SKM-1 (cell line): Measurements from ENCODE around the gene BUB1B.
A peak's percentile ranks its signal among the peaks of the same experiment; 100 is the strongest.
"Not testable (repeated sequence)": the region's sequence is repeated elsewhere in the genome, so short reads cannot be mapped to it uniquely, and the experiment has no call there.

ENCODE experiments used
- DNase-seq: peaks from one replicate; lab custom pipeline; 2025; ENCODE audit not compliant: unreplicated experiment; lab: John Stamatoyannopoulos, UW

The BUB1B gene

DNA sequence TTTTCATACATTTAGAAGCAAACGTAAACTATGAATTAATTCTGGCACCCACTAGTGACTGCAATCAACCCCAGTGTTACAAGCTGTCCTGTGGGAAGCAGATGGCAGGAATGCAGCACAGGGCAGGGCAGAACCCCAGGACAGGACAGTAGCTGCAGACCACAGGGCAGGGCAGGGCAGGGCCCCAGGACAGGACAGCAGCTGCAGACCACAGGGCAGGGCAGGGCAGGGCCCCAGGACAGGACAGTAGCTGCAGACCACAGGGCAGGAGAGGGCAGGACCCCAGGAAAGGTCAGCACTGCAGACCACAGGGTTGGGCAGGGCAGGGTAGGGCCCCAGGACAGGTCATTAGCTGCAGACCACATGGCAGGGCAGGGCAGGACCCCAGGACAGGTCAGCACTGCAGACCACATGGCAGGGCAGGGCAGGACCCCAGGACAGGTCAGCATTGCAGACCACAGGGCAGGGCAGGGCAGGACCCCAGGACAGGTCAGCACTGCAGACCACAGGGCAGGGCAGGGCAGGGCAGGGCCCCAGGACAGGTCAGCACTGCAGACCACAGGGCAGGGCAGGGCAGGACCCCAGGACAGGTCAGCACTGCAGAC is 24.9 kb upstream of the BUB1B start:
- not testable (repeated sequence) for DNase-seq

DNA sequence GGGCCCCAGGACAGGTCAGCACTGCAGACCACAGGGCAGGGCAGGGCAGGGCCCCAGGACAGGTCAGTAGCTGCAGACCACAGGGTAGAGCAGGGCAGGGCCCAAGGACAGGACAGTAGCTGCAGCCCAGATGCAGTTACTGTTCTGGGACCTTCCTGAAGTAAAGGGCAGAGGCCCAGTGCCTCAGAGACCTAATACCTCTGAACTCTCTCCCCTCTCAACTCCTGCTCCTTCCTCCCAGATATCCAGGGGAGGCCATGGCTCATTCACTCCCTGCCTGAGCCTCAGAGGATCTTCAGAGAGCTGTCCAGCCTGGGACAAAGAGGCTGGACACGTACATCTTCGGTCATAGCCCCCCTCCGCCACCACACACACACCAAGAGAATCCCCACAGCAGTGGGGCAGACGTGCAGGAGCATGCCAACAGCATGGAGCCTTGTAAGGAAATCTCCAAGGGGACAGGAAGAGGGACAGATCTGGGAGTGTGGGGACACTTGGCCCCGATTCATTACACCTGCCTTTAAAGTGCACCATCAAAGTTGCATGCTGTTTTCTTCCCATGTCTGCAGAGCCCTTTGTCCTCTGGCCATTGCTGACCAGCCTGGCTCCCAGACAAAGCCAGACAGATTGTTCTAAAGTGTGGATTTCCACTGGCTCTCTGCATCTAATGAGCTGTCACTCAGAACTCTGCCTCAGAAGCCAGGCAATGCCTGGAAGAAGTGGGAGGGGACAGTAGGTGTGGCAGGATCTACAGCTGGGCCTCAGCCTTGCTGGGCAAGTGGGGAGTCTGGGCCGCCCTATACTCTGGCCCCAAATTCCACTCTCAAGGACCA is 24.2 kb upstream of the BUB1B start:
- DNase-seq = no peak

DNA sequence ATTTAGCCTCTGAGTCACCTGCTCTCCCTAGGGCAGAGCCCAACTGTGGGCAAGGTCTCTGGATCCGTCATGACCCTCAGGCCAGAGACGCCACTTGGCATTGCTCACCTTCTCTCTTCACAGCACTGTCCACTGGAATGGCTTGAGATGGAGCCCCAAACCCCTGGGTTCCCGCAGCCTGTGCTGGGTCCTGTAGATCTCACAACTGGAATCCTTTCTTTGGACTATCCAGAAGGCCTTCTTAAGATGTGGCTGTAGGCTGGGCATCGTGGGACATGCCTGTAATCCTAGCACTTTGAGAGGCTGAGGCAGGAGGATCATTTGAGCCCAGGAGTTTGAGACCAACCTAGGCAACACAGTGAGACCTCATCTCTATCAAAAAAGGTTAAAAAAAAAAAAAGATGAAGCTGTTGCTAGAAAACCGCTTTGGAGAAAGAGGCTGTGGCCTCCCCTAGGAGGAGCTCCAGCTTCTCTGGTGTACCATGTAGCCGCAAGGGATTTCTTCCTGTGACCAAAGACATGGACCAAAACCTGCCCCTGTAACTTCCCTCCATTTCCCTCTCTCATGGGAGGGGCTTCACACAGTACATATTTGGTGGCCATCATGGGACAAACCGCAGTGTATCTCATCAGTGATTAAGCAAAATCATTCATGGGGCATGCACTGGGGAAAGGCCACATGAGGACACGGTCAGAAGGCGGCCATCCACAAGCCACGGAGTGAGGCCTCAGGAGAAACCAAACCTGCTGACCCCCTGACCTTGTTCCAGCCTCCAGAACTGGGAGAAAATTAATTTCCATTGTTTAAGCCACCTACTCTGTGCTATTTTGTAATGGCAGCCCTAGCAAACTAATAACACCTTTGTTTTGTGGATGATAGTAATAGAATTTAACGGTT is 23.3 kb upstream of the BUB1B start:
- DNase-seq = no peak

DNA sequence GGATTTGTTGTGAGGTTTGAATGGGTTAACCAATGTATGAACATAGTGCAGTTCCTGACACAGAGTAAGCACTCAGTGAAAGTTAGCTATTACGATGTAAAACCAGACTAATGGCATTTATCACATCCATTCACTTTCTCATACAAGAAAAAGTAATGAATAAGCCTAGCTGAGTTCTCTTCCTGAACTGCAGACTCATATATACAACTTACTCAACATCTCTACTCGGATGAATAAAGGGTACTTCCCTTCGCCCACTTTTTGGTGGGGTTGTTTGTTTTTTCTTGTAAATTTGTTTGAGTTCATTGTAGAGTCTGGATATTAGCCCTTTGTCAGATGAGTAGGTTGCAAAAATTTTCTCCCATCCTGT is 22.7 kb upstream of the BUB1B start:
- not testable (repeated sequence) for DNase-seq

DNA sequence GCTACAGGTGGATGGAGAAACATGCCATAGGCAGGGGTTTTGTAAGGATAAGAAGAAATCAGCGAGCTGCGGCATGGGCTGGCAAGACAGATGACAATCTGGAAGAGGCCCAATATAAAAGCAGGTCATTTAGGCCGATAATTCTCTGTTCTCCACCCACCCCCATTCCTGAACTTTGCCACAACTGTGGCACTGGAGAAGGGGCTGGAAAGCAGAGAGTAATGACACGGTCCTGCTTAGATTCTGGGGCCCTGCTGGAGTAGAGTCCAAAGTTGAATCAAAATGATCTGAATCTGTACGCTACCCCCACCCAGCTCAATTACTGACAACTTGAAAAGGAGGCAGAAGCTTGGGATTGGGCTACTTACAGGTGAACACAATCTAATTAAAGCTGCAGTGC is 18.4 kb upstream of the BUB1B start:
- no peak for DNase-seq

DNA sequence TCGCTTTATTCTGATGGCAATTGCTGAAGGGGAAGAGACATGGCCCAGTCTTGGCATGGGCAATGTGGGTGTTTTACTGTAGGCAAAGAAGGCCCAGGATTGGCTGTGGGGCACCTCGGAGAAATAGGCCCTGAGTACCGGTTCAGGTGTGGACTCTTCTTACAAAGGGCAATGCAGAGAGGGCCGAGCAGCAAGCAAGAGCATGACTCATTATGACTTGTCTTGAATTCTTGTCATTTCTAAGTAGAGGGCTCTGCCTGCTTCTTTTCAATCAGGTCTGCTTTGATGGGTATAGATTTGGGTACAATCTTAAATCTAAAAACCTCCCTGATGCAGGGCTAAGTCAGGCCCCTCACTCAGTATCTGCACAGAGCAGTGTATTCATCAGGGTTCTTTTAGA is 14.8 kb upstream of the BUB1B start:
- DNase-seq = no peak

DNA sequence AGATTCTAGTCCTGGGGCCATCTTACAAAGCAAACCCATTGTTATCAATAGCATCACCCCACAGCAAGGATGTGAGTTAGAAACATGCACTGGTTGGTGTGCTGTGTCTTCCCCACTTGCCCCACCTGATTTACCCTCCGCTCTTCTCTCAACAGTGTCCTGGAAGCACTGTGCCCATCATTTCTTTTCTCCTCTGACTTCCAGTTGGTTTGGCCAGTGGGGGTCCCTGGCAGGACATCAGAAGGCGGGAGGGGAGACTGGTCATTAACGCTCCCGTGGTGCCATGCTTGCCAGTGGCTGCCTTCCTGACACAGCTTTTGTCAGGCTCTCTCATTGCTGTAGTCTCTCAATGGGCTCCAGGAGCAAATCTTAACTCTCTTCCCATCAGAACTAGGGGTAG is 11.5 kb upstream of the BUB1B start:
- DNase-seq = no peak

DNA sequence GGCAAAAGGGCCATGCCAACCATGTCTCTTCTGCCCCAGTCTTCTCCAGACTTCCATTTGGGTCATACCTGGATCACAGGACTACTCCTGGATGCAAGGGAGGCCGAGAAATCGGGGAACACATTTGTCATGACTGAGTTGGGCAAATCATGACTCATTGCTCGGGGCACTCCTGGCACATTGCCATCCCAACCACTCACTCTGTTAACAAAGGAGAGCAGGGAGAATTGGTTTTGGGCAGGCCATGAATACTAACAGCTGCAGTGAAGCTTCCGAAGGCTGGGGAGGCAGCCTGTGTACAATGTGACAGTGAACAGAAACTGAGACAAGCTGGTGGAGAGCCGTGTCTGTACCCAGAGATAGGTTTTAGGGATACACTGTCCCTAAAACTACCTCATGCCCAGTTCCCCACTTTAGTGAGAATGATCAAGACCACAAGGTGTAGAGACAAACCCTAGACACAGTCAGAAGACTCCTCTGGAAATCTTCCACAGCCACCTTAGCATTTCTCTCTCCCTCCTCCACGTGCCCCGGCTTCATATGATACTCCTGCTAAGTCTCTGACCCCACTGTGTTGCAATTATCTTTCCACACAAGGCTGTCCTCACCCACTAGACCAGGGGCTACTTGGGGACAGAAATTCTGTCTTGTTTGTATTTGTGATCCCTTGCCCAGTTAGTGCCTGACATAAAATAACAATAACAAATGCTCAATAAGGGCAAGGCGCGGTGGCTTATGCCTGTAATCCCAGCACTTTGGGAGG is 10.5 kb upstream of the BUB1B start:
- DNase-seq = no peak

DNA sequence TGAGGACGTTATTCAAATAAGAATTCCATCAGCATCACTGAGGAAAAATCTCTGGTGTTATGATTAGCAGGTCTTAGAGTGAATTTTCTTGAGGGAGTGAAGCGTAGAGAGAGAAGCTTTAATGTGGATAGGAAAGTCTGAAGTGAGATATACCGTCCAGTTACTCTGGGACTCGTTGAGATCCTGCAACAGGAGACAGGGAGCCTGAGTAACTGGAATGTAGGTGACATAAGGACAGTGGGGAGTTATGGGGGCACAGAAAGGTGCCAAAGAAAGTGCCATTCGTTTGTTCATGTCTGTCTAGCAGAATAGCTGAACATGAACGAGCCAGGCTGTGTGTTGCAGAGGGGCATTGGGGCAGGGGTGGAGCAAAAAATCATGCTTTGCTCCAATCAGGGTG is 9.4 kb upstream of the BUB1B start:
- DNase-seq = no peak

DNA sequence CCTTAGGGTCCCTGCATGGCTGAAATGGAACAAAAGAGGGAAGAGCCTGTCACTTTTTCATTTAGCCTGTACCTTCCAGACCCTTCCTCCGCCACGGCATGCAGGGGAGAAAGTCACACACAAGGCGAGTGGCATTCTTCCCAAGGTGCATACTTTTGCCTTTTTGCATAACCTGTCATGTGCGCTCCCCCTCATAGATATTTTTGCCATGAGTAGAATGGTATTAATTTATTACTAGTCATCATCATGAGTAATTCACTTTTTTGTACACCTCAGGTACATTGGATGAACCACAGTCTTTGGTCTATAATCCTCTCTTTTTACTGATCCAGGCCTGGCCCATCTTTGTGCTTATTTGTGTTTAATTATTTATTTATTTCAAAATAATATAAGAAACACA is 8.9 kb upstream of the BUB1B start:
- DNase-seq = no peak

DNA sequence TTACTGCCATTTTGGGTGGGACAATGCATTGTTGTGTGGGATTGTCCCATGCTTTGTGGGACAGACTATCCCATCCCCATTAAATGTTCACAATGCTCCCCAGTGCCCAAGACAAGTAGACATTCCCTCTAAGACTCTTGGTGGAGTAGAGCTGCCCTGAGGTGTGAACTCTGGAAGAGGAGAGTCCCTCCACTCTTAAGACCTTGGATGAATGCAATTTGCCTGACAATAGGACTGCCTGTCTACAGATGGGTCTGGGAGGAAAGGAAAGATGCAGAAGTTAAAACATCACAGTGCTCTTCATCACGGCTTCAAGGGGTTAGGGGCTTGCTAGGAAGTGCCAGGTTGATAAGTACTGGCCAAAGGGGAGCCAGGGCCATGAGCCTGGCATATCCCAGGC is 6.0 kb upstream of the BUB1B start:
- not testable (repeated sequence) for DNase-seq

DNA sequence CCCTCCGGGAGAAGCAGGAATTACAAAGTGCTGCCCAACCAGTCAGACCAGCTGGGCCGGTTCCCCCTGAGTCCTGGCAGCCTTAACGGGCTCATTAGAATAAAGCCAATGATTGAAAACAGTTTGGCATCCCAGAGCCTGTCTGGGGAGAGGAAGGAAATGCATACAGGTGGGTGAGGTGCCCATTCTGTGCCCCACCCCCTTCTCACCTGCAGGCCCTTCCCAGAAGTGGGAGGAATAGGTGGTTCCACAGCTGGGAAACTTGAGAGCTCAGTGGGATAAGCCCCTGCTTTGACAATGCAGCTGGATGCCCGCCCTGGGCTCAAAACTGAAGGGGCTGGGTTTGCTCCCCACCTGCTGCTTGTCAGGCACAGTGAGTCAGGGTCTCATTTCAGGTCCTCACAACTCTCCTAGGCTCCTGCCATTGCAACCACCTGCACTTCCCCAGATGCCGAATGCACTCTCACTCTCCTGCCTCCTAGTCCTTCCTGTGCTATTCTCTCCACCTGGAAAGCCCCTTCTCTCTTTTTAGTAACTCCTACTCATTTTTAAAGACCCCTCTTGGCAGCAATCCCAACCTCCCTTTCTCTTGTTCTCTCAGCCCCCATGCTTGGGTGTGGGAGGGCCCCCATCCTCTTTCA is 5.5 kb upstream of the BUB1B start:
- DNase-seq = no peak

DNA sequence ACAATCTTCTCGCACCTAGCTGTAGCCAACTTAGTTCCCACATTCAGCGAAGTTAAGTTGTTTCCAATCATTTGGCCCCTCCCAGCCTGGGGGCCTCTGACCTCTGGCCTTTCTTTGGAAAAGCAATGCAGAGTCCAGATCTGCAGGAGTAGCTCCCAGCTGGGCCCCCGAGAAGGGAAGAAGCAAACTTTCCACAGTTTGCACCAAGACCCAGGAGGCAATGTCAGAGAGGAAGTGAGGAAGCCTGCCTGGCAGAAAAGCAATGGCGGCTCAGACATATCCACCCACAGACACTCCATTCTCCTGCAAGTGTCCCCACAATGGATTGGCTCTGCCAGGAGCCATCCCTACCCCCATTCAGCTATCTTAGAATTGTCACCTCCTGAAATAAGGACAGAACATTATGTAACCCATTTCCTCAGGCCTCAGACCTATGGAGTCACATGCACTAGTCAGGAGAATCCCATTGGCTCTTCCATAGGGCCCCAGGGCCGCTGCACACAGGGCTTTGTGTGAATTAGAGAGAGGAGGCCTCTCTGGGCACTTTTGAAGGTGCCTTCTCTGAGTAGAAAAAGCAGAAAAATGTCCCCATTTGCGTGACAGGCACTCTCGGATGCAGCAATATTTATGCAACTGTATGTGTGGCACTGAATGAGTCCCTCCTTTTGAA is 3.0 kb upstream of the BUB1B start:
- peak; percentile 30 for DNase-seq

DNA sequence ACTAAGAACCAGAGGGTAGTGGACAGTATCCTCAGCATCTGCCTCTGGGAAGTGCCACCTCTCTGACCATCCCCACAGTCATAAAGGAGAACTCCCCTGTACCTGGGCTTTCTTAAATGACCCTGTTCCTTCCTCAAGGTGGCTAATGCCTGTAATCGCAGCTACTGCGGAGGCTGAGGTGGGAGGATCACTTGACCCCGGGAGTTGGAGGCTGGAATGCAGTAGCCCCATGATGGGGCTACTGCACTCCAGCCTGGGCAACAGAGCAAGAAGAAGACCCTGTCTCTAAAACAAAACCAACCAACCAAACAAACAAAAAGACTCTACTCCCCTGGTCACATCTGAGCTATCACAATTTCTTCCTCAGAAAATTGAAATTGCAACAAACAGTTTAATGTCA is 848 bp upstream of the BUB1B start:
- no peak for DNase-seq

DNA sequence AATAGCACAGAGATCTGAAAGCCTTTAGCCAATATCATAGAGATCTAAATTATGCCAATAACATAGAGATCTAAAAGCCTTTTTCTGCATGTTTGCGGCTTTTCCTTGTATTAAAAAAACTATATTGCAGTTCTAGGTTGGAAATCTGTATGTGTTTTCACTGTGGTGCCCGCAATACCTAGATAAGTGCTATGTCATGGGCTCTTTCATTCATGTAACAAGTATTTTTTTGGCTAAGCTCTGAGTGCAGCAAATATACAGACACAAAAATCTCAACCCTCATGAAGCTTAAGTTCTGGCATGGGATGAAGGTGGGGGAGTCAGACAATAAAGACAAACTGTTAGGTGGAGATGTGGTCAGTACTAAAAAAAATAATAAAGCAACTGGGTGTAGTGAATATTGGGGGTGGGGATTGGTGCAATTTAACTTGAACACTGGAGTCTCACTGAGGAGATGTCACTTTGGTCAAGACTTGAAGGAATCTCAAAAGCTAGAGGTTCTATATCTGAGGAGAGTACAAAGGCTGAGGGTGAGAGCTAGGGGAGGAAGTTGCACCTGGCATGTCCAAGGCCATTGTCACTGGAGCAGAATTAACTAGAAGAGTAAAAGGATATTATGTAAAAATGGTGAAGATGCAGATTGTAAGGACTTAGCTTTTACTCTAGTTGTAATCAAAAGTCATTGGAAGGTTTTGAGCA is 973 bp downstream of the BUB1B start:
- no peak for DNase-seq

DNA sequence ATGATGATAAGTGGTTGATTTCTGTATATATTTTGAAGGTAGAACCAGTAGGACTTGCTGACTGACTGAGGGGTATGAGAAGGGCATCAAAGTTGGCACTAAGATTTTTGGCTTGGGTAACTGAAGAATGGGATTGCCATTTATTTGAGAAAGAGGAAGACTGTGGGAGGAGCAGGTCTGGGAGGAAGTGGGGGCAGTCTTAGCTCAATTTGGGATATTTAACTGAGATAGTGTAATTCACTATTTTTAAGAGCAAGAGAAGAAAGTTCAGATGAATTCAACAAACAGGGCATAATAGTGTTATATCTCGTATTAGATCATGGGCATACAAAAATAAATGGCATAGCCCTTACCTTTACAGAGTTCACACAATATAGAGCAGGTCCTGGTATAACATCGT is 1.7 kb downstream of the BUB1B start:
- DNase-seq = no peak

DNA sequence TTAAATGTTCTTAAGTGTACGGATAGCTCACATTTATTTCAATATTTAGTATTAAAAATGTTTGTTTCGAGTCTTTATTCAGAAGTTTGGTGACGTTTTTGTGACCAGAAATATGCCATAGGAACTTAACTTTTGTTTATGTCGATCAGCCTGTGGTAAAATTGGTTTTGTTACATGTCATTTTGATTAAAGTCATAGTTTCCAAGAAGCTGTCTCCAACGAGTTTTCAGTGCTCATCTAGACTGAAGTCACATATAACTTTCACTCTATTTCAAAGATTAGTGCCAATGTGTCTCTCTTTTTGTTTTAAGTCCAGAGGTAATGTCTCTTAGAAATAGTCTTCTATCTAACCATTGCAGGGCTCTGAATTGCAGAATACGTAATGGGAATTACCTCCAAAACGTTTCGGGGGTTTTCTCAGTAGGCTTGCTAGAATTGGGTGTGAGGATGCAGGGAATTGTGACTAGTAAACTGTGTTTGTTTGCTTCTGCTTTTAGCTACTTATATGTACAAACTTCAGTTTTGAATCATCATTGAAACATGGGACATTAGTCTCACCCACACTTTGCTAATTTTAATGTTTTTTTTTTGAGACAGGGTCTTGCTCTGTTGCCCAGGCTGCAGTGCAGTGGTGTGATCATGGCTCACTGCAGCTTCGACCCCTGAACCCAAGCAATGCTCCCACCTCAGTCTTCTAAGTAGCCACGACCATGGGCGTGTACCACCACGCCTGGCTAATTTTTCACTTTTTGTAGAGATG is 3.0 kb downstream of the BUB1B start:
- no peak for DNase-seq

DNA sequence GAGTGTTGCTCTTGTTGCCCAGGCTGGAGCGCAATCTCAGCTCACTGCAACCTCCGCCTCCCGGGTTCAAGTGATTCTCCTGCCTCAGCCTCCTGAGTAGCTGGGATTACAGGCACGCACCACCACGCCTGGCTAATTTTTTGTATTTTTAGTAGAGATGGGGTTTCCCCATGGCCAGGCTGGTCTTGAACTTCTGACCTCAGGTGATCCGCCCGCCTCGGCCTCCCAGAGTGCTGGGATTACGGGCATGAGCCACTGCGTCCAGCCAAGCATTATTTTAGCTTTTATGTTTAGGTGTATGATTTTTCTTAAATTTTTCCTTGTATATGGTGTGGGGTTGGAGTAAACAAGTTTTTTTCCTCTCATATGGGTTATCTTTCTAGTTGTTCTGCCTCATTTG is 6.5 kb downstream of the BUB1B start:
- not testable (repeated sequence) for DNase-seq

DNA sequence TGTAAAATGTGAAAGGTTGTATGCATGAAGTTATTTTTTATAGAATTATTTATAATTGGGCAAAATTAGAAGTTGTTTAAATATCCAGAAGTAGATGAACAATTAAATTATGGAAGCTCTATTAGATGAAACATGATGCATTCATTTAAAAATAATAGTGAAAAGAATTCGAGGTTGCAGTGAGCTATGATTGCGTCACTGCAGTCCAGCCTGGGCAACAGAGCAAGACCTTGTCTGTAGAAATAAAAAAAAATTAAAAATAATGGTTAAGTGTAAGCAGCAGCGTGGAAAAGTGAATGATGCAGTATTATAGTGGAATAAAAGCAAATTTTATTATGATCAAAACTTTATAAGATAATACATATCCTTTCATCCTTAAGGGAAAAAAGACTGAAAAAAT is 14.3 kb downstream of the BUB1B start:
- no peak for DNase-seq
